22Rv1 (cell line): ENCODE results near the gene GOLGA8B.
"Not testable (repeated sequence)": the region's sequence is repeated elsewhere in the genome, so short reads cannot be mapped to it uniquely, and the experiment has no call there.

Source experiments
- ZFX ChIP-seq: fragments of 450-650 bp; IDR thresholded peaks from 2 replicates; pipeline ENCODE4 v1.6.1; 2017; ENCODE audit warnings: antibody characterized with exemption, borderline replicate concordance
- TF ChIP-seq, protein P1 (sequence below): fragments of 450-650 bp; IDR thresholded peaks from 2 replicates; pipeline ENCODE4 v1.5.1; 2017; ENCODE audit warnings: mild to moderate bottlenecking

DNA sequence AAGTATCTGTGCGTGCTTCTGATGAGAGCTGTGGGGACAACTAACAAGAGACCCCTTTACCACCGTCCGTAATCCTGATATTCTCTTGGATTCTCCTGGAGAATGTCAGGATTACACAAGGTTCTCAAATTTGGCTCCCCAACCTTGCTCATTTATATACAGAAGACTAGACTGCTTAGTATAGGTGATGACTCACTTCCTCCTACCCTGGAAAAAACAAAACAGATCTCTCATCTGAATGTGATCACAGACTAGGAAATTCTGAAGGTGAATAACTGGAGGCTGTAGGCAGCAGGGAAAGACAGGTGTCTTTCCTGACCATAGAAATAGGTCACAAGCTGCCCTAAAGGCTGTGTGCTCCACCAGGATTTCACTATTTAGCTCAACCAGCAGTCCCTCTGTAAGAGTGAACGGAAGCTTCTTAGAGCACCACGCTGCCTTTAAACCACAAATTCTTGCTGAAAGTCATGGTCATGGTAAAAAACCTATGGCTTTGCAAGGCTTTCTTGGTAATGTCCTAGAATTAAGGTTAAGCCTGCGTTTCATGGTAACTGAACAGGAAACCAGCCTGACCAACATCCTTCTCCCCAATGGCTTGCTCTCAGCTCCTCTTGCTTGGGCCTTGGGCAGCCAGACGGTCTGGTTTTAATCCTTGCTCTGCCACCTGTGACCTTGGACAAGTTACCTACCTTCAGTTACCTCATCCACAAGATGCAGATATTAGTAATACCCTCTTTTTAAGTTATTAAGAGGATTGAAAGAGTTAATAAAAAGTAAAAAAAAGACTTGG is 39.4 kb downstream of the GOLGA8B start:
- TF ChIP-seq, protein P1, sequence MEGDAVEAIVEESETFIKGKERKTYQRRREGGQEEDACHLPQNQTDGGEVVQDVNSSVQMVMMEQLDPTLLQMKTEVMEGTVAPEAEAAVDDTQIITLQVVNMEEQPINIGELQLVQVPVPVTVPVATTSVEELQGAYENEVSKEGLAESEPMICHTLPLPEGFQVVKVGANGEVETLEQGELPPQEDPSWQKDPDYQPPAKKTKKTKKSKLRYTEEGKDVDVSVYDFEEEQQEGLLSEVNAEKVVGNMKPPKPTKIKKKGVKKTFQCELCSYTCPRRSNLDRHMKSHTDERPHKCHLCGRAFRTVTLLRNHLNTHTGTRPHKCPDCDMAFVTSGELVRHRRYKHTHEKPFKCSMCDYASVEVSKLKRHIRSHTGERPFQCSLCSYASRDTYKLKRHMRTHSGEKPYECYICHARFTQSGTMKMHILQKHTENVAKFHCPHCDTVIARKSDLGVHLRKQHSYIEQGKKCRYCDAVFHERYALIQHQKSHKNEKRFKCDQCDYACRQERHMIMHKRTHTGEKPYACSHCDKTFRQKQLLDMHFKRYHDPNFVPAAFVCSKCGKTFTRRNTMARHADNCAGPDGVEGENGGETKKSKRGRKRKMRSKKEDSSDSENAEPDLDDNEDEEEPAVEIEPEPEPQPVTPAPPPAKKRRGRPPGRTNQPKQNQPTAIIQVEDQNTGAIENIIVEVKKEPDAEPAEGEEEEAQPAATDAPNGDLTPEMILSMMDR: not testable (repeated sequence)
- not testable (repeated sequence) for TF ChIP-seq ZFX
